Regular cardiac myocyte (primary cell): ENCODE measurements around the gene ISLR2. TPM values are rescaled to one million over a fixed set of nuclear protein-coding genes. Genes with fewer than 3 reads are reported as not detected.

Source experiments
- total RNA-seq: library from RNA; depleted of rRNA; stranded (reverse); fragments of >200 nt; gene quantifications from 2 replicates; pipeline ENCODE4 v1.2.3, GENCODE V29; 2014

Gene ISLR2, protein sequence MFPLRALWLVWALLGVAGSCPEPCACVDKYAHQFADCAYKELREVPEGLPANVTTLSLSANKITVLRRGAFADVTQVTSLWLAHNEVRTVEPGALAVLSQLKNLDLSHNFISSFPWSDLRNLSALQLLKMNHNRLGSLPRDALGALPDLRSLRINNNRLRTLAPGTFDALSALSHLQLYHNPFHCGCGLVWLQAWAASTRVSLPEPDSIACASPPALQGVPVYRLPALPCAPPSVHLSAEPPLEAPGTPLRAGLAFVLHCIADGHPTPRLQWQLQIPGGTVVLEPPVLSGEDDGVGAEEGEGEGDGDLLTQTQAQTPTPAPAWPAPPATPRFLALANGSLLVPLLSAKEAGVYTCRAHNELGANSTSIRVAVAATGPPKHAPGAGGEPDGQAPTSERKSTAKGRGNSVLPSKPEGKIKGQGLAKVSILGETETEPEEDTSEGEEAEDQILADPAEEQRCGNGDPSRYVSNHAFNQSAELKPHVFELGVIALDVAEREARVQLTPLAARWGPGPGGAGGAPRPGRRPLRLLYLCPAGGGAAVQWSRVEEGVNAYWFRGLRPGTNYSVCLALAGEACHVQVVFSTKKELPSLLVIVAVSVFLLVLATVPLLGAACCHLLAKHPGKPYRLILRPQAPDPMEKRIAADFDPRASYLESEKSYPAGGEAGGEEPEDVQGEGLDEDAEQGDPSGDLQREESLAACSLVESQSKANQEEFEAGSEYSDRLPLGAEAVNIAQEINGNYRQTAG
- total RNA-seq = under 0.01 and 0.58 TPM in 2 replicates

DNA sequence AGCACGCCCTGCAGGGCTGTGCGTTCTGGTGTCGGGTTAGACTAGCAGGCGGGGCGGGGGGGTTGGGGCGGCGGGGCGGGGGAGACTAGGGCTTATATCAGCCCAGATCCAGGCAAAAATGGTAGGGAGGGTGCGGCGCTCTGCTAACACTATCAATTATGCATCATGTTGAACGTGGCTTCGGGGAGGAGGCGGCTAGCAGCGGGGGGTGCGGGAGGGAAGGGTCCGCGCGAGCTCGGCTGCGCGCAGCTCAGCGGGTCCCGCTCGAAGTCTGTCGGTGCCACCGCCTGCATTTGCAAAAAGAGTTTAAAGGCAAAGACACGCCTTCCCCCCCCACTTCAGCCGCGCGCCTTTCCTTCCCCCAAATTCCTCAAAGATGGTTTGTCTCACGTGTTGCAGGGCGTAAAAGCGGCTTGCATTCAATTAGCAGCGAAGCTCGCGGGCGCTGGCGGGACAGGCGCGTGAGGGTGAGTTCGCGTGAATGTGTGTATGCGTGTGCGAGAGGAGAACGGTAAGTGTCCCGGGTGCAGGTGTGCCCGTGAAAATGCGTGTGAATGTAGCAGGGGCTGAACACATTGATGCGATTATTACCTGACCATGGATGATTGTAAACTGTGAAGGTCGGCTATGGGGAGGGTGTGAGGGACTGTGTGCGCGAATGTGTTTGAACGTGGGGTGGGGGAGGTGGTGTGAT is at the start of gene ISLR2:
ISLR2 (plus strand) TSS at position 432 of the 694 bp plus-strand sequence. CDS start 2,169 bp downstream, outside the sequence.

DNA sequence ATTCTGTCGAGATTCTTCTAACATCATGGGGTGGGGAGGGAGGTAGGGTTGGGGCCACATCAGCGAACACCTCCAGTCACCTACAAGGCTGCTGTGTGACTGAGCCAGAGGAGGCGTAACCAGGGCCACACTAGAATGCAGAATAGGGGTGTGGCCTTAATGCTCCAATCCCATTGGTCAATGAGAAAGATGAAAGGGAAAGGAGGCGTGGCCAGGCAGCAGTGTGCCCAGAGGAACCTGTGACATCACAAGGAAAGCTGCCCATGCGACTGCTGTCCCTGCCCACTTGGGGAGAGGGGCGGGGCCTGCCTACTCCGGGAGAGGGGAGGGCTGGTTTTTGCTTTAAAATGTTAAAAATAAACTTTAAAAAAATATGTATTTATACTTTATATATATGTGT is 47.9 kb upstream of the ISLR2 start, which contains the start of gene GOLGA6A:
GOLGA6A (minus strand) TSS at position 101 of the 400 bp plus-strand sequence; CDS start at position 60, 41 bp downstream.

DNA sequence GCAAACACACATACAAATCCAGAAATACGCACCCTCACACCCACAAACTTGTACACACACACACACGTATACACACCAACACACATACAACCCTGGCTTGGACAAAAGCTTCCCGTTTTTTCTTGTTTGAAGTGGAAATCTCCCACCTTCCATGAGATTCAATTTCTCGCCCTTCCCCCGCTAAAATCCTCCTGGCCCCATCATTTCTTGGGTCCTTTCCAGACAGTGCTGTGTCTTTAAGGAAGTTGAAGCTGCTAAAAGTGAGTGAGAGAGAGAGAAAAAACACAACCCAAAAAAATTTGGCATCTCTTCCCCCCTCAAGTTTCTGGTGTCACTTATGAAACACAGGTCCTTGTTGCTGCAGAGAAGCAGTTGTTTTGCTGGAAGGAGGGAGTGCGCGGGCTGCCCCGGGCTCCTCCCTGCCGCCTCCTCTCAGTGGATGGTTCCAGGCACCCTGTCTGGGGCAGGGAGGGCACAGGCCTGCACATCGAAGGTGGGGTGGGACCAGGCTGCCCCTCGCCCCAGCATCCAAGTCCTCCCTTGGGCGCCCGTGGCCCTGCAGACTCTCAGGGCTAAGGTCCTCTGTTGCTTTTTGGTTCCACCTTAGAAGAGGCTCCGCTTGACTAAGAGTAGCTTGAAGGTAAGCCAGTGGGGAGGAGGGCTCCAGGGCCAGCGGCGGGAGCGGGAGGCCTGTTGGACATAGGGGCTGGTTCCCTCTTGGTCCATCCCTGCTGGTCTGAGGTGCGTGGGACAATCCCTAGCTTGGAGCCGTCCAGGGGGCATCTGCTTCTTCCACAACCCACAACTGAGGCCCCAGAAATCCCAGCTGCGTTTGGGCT is 43.2 kb downstream of the ISLR2 start, which contains the start of gene ISLR:
ISLR (plus strand) TSS at position 331 of the 839 bp plus-strand sequence. CDS start 1,149 bp downstream, outside the sequence.

Other genes with a start within 250 kb of the ISLR2 start
- 62.3 and 86.5 TPM in 2 replicates for gene LOXL1, start 204.1 kb upstream of the ISLR2 start, total RNA-seq
- gene STOML1, start 138.3 kb upstream of the ISLR2 start, total RNA-seq = 18.0 and 27.2 TPM in 2 replicates
- 31.0 and 33.2 TPM in 2 replicates for gene PML, start 135.9 kb upstream of the ISLR2 start, total RNA-seq
- gene GOLGA6A, start 48.0 kb upstream of the ISLR2 start, total RNA-seq = under 0.01 and 0.28 TPM in 2 replicates
- gene ISLR, start 43.1 kb downstream of the ISLR2 start, total RNA-seq = 18.8 and 23.4 TPM in 2 replicates
- gene STRA6, start 72.2 kb downstream of the ISLR2 start, total RNA-seq = 0.85 and 2.5 TPM in 2 replicates
- gene CCDC33, start 105.7 kb downstream of the ISLR2 start, total RNA-seq = not detected in 2 replicates
- 0.28 and 0.38 TPM in 2 replicates for gene CYP11A1, start 237.1 kb downstream of the ISLR2 start, total RNA-seq